Kidney (tissue), 14 donors: ENCODE measurements around the gene GIT1. TPM values are rescaled to one million over a fixed set of nuclear protein-coding genes. Genes with fewer than 3 reads are reported as not detected.

Experiments used
- DNase-seq, 5 donors: peaks; one replicate each; pipeline ENCODE4 v3.0.0-alpha.2; 2013 to 2020
- FAIRE-seq: peaks from 2 replicates; lab custom pipeline; 2012; peaks lifted over from hg19 to GRCh38; lab: Jason Lieb, UNC
- H3K27ac ChIP-seq, 2 donors: one replicate each; pipeline ENCODE4 v1.7.0; 2013; ENCODE audit warnings: low read depth in 2 of 2, low read length in 2 of 2, inconsistent platforms in 1 of 2
- H3K27me3 ChIP-seq: one replicate; pipeline ENCODE4 v1.7.1; 2013; ENCODE audit warnings: low read length, inconsistent platforms; ENCODE audit not compliant: control insufficient read depth, insufficient read depth
- H3K36me3 ChIP-seq, 3 donors: one replicate each; pipeline versions ENCODE4 v1.7.0 to v1.7.1; 2013; ENCODE audit warnings: low read length in 3 of 3, control low read depth in 1 of 3, inconsistent platforms in 1 of 3; ENCODE audit not compliant: insufficient read depth in 3 of 3, control insufficient read depth in 2 of 3
- H3K4me1 ChIP-seq, 3 donors: one replicate each; pipeline versions ENCODE4 v1.7.0 to v1.7.1; 2013; ENCODE audit warnings: low read length in 3 of 3, inconsistent platforms in 1 of 3, low read depth in 1 of 3; ENCODE audit not compliant: control insufficient read depth in 2 of 3, insufficient read depth in 2 of 3
- H3K4me3 ChIP-seq, 3 donors: one replicate each; pipeline versions ENCODE4 v1.7.0 to v1.8.1; 2013; ENCODE audit warnings: low read length in 3 of 3, control low read depth in 1 of 3, inconsistent platforms in 1 of 3
- H3K9ac ChIP-seq, 3 donors: one replicate each; pipeline versions ENCODE4 v1.7.0 to v1.7.1; 2013; ENCODE audit warnings: low read length in 3 of 3, control low read depth in 1 of 3, inconsistent platforms in 1 of 3
- H3K9me3 ChIP-seq, 3 donors: one replicate each; pipeline versions ENCODE4 v1.7.0 to v1.7.1; 2013; ENCODE audit warnings: low read length in 3 of 3, control low read depth in 1 of 3, inconsistent platforms in 1 of 3; ENCODE audit not compliant: control insufficient read depth in 2 of 3, insufficient read depth in 1 of 3
- intact Hi-C: fragments of 100-400 bp; cut with DNase I; formaldehyde crosslinking; loops from one replicate; pipeline ENCODE4 v1.11.1; 2022
- polyA plus RNA-seq: library from polyadenylated mRNA; stranded (reverse); fragments of 350-450 nt; fragmentation: Illumina TruSeq; extraction: RNeasy Lipid Tissue Mini Kit (QIAGEN cat#74804); gene quantifications from one replicate; pipeline ENCODE4 v1.2.3, GENCODE V29; 2014; ENCODE audit warnings: low read depth, low replicate concordance; ENCODE audit not compliant: insufficient read depth
- total RNA-seq: library from RNA; stranded (reverse); fragmentation: NEBNext Ultra II Directional; extraction: Animal tissue kit (Norgen Biotek cat#: 25700); gene quantifications from one replicate; pipeline ENCODE4 v1.2.1, GENCODE V29; 2021
- TF ChIP-seq, protein P1 (sequence below): IDR thresholded peaks from 3 replicates; pipeline ENCODE4 v1.5.1; 2012; ENCODE audit warnings: mild to moderate bottlenecking, moderate library complexity, borderline replicate concordance; ENCODE audit not compliant: insufficient read depth; ENCODE audit errors: extremely low read depth
- donor health status: control.
- donor health status: control.
- donor health status: control.
- donor health status: control.
- donor health status: control.
- donor health status: DM: yes; HTN: yes; CAD: no.
- donor health status: Normal renal cell carcinoma (clear cell type).

The GIT1 gene
- total and polyA plus RNA-seq, 2 donors from 2014 or later = 21.4 to 41.9 TPM

DNA sequence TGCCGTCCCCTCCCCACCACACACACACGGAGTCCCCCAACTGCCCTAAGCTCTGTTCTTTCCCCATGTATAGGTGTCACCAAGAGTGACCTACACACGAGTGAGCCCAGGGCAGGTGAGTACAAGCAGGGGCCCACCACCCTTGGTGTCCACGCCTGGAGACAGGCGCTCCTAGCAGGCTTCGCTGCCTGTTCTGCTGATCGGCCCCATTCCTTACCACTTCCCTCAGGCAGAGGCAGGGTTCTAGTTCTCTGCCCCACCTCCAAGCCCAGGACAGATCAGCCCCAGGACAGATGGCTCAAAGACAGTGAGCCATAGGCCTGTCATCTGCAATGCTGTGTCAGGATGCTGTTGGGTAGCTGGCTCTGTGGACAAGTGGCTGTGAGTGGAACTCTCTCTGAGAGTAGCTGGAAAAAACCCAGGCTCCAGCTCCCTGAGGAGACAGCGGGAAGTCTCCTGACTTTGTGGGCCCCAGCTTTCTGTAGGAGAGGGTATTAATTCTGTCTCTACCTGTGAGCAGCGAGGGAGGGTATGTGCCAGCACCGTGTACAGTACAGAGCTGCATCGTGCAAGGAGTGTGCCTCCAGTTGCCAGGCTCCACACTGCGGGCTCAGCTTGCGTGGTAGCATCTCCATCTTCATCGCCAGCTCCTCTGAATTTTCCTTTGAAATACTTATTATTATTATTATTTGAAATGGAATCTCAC, 20.1 kb downstream of the GIT1 start:
- Histone ChIP-seq H3K9me3 (no peaks in the 10 kb centered on the region), H3K27me3 (no peaks in the 10 kb centered on the region), H3K9ac (peak overlapping the region; percentile 39 to 87 (median 60)), H3K4me1 (peaks cover 0 to 12% (median 8%) of the 10 kb centered on the region in 3 donors), H3K36me3 (no peaks in the 10 kb centered on the region), H3K4me3 (peak overlapping the region; percentile 63 to 87 (median 76)), H3K27ac (peak overlapping the region; percentile 80 to 82)
- no peak for FAIRE-seq
- peak in 1 of 5 donors; percentile 66 for DNase-seq
- intact Hi-C loops = no loop called here
- TF ChIP-seq, protein P1, sequence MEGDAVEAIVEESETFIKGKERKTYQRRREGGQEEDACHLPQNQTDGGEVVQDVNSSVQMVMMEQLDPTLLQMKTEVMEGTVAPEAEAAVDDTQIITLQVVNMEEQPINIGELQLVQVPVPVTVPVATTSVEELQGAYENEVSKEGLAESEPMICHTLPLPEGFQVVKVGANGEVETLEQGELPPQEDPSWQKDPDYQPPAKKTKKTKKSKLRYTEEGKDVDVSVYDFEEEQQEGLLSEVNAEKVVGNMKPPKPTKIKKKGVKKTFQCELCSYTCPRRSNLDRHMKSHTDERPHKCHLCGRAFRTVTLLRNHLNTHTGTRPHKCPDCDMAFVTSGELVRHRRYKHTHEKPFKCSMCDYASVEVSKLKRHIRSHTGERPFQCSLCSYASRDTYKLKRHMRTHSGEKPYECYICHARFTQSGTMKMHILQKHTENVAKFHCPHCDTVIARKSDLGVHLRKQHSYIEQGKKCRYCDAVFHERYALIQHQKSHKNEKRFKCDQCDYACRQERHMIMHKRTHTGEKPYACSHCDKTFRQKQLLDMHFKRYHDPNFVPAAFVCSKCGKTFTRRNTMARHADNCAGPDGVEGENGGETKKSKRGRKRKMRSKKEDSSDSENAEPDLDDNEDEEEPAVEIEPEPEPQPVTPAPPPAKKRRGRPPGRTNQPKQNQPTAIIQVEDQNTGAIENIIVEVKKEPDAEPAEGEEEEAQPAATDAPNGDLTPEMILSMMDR = no peak

- DNase-seq (peak; percentile 91 to 96 (median 93)), FAIRE-seq (no peak)
- TF ChIP-seq, protein P1 = no peak
- Histone ChIP-seq H3K9me3 (no peaks in the 10 kb centered on the region), H3K4me1 (peaks cover 0 to 16% (median 11%) of the 10 kb centered on the region in 3 donors), H3K4me3 (peak within 1 kb of the TSS; percentile 63 to 87 (median 86)), H3K36me3 (no peaks in the 10 kb centered on the region), H3K27me3 (no peaks in the 10 kb centered on the region), H3K9ac (peak within 1 kb of the TSS; percentile 42 to 87 (median 75)), H3K27ac (peak within 1 kb of the TSS; percentile 87 to 91)
- intact Hi-C loops = no loop called here
Observed at GRCh38 chr17:29568331-29569244, 20.9 kb downstream of the GIT1 start, which contains the start of gene TP53I13. Gene TP53I13, plus strand, starts transcription at chr17:29568701. Its CDS starts 58 bp downstream, at chr17:29568759.

- TF ChIP-seq, protein P1 = no peak
- Histone ChIP-seq H3K4me1 (peaks cover 0 to 16% (median 11%) of the 10 kb centered on the region in 3 donors), H3K4me3 (peak overlapping the region; percentile 62 to 86 (median 81)), H3K27ac (peak overlapping the region; percentile 87 to 91), H3K36me3 (no peaks in the 10 kb centered on the region), H3K27me3 (no peaks in the 10 kb centered on the region), H3K9me3 (no peaks in the 10 kb centered on the region), H3K9ac (peak overlapping the region; percentile 42 to 75 (median 63))
- intact Hi-C loops = no loop called here
- FAIRE-seq (no peak), DNase-seq (peak; percentile 70 to 92 (median 78))
Observed at GRCh38 chr17:29567554-29568330, 21.7 kb downstream of the GIT1 start.
